Stimulated activated naive CD8-positive, alpha-beta T cell treated with anti-CD3 and anti-CD28 coated beads, Interleukin-15, amount 100 ng/mL, for 72 hours (primary cell): ENCODE measurements around the gene SENP3.

Source experiments
- ATAC-seq: fragments of 150-1000 bp; cut with Tn5 transposase; 2 replicates; pipeline ENCODE4 v1.10.0; 2021; ENCODE audit warnings: mild to moderate bottlenecking, moderate library complexity
- DNase-seq, 2 donors: peaks; one replicate each; pipeline ENCODE4 v3.0.0; 2021 to 2022
- H3K27ac Mint-ChIP-seq, 2 donors: one replicate each; pipeline ENCODE4 v1.8.0; 2022; ENCODE audit warnings: mild to moderate bottlenecking in 2 of 2, mixed read lengths in 2 of 2, moderate library complexity in 2 of 2
- H3K27me3 Mint-ChIP-seq: one replicate; pipeline ENCODE4 v1.8.0; 2022; ENCODE audit warnings: mixed read lengths
- H3K4me1 Mint-ChIP-seq: one replicate; pipeline ENCODE4 v1.8.0; 2022; ENCODE audit warnings: mild to moderate bottlenecking, mixed read lengths
- H3K4me3 Mint-ChIP-seq, 2 donors: one replicate each; pipeline ENCODE4 v1.8.0; 2022; ENCODE audit warnings: mild to moderate bottlenecking in 2 of 2, mixed read lengths in 2 of 2, moderate library complexity in 1 of 2
- H3K9me3 Mint-ChIP-seq, 2 donors: one replicate each; pipeline ENCODE4 v1.8.0; 2022; ENCODE audit warnings: mixed read lengths in 2 of 2

Gene SENP3

DNA sequence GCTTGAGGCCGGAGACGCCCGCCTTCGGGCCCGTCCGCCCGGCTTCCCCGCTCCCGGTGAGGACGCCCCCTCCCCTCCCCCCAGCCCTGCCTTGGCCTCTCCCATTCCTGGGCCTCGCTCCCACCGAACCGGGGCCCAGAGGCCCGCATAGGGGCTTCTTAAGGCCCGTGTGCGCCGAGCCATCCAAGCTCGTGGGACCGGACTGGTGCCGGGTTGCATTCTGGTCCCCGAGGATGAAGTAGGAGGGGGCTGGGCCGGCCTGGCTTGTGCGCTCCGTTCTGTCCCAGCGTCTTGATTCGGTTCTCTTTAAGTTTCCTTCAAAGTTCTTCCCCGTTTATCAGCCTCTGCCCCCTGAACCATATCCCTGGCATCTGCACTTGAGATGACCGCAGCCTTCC lies 488 bp downstream of the SENP3 start:
- peak; percentile 9 for ATAC-seq
- no peak for DNase-seq
- H3K4me3 Mint-ChIP-seq, result peak overlapping the region; percentile 98 to 99
- H3K27me3 Mint-ChIP-seq, result no peaks in the 10 kb centered on the region
- peaks cover 75% of the 10 kb centered on the region for H3K4me1 Mint-ChIP-seq
- no peaks in the 10 kb centered on the region for H3K9me3 Mint-ChIP-seq
- H3K27ac Mint-ChIP-seq, result peak overlapping the region; percentile 93 to 98

DNA sequence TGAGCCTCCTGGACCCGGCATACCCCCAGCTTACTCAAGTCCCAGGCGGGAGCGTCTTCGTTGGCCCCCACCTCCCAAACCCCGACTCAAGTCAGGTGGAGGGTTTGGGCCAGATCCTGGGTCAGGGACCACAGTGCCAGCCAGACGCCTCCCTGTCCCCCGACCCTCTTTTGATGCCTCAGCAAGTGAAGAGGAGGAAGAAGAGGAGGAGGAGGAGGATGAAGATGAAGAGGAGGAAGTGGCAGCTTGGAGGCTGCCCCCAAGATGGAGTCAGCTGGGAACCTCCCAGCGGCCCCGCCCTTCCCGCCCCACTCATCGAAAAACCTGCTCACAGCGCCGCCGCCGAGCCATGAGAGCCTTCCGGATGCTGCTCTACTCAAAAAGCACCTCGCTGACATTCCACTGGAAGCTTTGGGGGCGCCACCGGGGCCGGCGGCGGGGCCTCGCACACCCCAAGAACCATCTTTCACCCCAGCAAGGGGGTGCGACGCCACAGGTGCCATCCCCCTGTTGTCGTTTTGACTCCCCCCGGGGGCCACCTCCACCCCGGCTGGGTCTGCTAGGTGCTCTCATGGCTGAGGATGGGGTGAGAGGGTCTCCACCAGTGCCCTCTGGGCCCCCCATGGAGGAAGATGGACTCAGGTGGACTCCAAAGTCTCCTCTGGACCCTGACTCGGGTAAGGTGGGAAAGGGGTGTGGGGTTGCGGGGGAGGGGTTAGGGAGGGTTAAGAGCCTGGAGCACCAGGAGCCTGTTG lies 1.6 kb downstream of the SENP3 start:
- H3K4me3 Mint-ChIP-seq, result peak overlapping the region; percentile 98 to 99
- H3K9me3 Mint-ChIP-seq, result no peaks in the 10 kb centered on the region
- DNase-seq (no peak), ATAC-seq (no peak)
- peaks cover 66% of the 10 kb centered on the region for H3K4me1 Mint-ChIP-seq
- H3K27ac Mint-ChIP-seq, result peak overlapping the region in 1 of 2 donors; percentile 93
- H3K27me3 Mint-ChIP-seq, result no peaks in the 10 kb centered on the region

DNA sequence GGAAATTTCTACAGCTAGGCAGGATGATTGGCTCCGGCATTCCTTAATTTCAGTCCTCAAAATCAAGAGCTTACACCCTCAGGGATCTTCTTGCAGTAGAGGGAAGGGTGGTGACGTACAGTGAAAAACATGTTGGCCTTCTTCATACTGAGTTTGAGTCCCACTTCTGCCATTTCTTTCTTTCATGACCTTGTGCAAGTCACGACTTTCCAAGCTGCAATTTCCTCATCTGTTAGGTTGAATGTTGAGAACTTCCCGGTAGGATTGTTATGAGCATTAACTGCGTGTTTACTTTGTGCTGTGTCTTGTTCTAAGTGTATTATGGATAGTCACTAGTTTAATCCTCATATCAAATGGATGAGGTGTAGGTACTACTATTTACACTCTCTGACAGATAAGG lies 7.9 kb downstream of the SENP3 start:
- Mint-ChIP-seq H3K27me3 (no peaks in the 10 kb centered on the region), H3K4me1 (peaks cover 64% of the 10 kb centered on the region), H3K27ac (no peak overlapping the region), H3K9me3 (no peaks in the 10 kb centered on the region), H3K4me3 (no peak overlapping the region)
- no peak for ATAC-seq
- DNase-seq, result no peak

DNA sequence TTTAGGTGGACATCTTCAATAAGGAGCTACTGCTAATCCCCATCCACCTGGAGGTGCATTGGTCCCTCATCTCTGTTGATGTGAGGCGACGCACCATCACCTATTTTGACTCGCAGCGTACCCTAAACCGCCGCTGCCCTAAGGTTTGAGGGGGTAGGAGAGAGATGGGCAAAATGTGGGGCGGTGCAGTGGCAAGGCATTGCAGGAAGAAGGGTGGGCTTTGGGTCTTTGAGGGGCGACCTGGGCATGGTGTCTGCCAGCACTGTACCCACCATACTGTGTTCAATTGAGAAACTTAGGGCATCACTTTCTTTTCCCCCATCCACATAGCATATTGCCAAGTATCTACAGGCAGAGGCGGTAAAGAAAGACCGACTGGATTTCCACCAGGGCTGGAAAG lies 8.6 kb downstream of the SENP3 start:
- no peak for DNase-seq
- Mint-ChIP-seq H3K27me3 (no peaks in the 10 kb centered on the region), H3K4me1 (peaks cover 64% of the 10 kb centered on the region), H3K9me3 (no peaks in the 10 kb centered on the region), H3K27ac (no peak overlapping the region), H3K4me3 (no peak overlapping the region)
- no peak for ATAC-seq

DNA sequence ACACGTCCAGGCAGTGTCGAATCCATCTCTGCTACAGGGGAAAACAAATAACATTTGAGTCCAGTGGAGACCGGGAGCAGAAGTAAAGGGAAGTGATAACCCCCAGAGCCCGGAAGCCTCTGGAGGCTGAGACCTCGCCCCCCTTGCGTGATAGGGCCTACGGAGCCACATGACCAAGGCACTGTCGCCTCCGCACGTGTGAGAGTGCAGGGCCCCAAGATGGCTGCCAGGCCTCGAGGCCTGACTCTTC lies 10.5 kb downstream of the SENP3 start:
- no peak for DNase-seq
- ATAC-seq, result no peak
- H3K9me3 Mint-ChIP-seq, result no peaks in the 10 kb centered on the region
- no peaks in the 10 kb centered on the region for H3K27me3 Mint-ChIP-seq
- H3K4me1 Mint-ChIP-seq, result peaks cover 78% of the 10 kb centered on the region
- peak overlapping the region; percentile 100 for H3K27ac Mint-ChIP-seq
- H3K4me3 Mint-ChIP-seq, result peak overlapping the region; percentile 98 to 99

DNA sequence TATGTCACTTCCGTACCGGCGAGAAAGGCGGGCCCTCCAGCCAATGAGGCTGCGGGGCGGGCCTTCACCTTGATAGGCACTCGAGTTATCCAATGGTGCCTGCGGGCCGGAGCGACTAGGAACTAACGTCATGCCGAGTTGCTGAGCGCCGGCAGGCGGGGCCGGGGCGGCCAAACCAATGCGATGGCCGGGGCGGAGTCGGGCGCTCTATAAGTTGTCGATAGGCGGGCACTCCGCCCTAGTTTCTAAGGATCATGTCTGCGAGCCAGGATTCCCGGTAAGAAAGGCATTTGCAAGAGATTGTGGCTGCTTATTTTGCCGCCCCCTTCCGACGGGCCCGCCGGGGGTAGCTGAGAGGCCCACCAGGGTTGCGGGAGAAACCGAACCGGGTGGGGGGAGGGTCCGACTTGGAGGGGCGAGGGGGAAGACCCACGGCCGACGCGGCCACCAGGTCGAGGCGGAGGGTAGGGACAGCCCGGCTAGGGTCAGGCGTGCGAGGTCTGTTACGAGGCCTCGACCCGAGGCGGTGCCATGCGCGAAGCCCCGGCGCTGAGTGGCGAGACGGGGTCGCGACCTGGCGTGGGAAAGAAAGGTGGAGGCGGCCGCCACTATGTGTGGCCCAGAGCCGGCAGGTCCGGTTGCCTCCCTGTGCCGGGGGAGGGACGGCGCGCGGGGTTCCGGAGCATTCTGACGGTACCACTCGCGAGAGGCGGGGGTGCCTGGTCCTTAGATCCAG lies 11.0 kb downstream of the SENP3 start:
- peaks cover 83% of the 10 kb centered on the region for H3K4me1 Mint-ChIP-seq
- ATAC-seq, result peak; percentile 88

DNA sequence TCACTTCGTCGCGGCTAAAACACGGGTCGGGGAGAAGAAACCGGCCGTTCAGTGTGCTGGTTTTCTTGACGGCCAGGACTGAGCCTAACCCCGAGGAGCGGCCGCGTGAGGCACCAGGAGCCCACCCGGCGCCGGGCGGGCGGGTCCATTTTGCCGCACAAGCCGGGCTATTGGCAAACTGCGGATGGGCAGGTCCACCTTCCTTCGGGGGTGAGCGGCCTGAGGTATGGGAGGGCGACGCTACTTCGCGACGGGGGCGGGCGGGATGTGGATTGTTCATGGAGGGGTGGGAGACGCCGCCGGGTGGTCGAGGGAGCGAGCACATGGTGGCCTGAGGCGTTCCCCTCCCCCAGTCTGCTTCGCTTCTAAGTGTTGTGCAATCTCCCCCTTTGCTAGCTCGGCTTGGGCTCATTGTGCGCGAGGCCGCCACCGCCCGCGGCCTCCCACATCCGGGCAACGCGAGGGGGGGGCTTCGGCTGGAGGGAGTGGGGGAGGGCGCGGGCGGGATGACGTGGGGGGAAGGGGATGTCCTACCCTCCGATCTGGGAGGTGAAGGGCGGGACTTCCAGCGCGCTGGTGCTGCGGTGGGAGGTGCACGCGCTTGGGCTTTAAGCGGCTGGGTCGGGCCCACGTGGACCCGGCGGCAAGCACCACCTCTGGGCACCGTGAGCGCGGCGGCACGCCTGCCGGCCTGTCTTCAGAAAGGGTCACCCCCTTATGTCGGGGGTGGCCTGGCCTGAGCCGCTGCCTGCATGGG lies 11.8 kb downstream of the SENP3 start:
- H3K4me3 Mint-ChIP-seq, result peak overlapping the region; percentile 98 to 99
- H3K27ac Mint-ChIP-seq, result peak overlapping the region; percentile 100
- H3K4me1 Mint-ChIP-seq, result peaks cover 87% of the 10 kb centered on the region
- ATAC-seq (peak; percentile 64), DNase-seq (peak; percentile 88 to 92)
- H3K9me3 Mint-ChIP-seq, result no peaks in the 10 kb centered on the region
- H3K27me3 Mint-ChIP-seq, result no peaks in the 10 kb centered on the region

More for the DNA sequence above, 11.0 kb downstream of the SENP3 start:
- H3K9me3 Mint-ChIP-seq, result no peaks in the 10 kb centered on the region
- H3K27ac Mint-ChIP-seq, result peak overlapping the region; percentile 100
- peak; percentile 100 for DNase-seq
- peak overlapping the region; percentile 98 to 99 for H3K4me3 Mint-ChIP-seq
- no peaks in the 10 kb centered on the region for H3K27me3 Mint-ChIP-seq

DNA sequence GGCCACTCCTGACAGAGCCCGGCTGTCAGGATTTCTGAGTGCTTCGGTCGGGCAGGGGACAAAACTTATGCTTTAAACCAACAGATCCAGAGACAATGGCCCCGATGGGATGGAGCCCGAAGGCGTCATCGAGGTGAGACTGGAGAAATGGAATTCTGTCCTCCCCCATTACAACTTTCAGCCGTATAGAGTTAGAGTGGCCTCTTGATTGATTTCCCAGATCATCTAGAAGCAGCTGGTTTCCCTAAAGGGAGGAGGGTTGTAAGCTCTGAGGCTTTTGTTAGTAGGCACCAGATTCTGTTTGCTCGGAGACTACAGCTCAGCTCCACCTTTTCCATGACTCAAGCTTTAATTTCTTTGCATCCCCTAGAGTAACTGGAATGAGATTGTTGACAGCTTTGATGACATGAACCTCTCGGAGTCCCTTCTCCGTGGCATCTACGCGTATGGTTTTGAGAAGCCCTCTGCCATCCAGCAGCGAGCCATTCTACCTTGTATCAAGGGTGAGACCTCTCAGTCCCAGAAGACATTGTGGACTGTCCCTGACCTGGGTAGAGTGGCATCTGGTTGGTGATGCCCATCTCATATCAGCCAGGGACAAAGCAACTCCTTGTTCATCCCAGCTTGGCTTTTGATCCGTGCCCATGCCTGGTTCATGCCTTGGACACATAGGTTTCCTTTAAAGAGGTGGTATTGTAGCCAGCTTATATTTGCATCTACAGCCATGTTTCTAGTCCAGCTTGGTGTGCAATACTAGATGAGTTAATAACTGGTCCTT lies 12.6 kb downstream of the SENP3 start:
- Mint-ChIP-seq H3K4me3 (peak overlapping the region; percentile 98 to 99), H3K9me3 (no peaks in the 10 kb centered on the region), H3K27ac (peak overlapping the region; percentile 20 to 100), H3K4me1 (peaks cover 91% of the 10 kb centered on the region), H3K27me3 (no peaks in the 10 kb centered on the region)
- ATAC-seq (no peak), DNase-seq (no peak)

DNA sequence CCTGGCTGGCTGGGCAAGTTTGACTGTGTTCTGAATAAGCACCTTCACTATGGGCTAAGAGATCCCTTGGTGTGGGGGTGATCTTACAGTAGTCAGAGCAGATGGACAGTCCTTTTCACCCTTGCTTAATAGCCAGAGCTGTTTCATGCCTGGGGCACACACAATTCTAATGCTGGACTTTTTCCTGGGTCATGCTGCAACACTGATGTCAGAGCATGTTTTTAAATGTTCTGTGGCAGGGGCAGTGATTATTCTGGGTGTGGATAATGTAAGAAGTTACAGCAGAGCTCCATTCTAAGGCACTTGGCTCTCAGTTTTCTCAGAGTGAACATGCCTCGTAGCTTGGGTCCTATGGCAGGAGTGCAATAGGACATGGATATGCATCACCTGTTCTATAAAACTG lies 13.8 kb downstream of the SENP3 start:
- Mint-ChIP-seq H3K4me3 (peak overlapping the region; percentile 98 to 99), H3K27ac (peak overlapping the region in 1 of 2 donors; percentile 89), H3K9me3 (no peaks in the 10 kb centered on the region), H3K27me3 (no peaks in the 10 kb centered on the region), H3K4me1 (peaks cover 97% of the 10 kb centered on the region)
- no peak for ATAC-seq
- DNase-seq, result no peak

DNA sequence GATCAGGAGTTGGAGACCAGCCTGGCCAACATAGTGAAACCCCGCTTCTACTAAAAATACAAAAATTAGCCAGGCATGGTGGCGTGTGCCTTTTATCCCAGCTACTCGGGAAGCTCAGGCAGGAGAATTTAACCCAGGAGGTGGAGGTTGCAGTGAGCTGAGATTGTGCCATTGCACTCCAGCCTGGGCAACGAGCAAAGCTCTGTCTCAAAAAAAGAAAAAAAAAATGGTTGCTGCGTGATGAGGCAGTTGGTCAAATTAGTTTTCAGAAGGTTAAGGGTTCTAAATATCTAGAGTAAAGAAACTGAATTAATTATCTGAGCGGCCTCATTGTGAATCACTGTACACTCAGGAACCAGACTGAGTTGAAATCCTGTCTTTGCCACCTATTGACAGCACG lies 14.2 kb downstream of the SENP3 start:
- Mint-ChIP-seq H3K27ac (peak overlapping the region in 1 of 2 donors; percentile 89), H3K9me3 (no peaks in the 10 kb centered on the region), H3K4me3 (peak overlapping the region; percentile 98 to 99), H3K4me1 (peaks cover 97% of the 10 kb centered on the region), H3K27me3 (no peaks in the 10 kb centered on the region)
- no peak for DNase-seq
- no peak for ATAC-seq

DNA sequence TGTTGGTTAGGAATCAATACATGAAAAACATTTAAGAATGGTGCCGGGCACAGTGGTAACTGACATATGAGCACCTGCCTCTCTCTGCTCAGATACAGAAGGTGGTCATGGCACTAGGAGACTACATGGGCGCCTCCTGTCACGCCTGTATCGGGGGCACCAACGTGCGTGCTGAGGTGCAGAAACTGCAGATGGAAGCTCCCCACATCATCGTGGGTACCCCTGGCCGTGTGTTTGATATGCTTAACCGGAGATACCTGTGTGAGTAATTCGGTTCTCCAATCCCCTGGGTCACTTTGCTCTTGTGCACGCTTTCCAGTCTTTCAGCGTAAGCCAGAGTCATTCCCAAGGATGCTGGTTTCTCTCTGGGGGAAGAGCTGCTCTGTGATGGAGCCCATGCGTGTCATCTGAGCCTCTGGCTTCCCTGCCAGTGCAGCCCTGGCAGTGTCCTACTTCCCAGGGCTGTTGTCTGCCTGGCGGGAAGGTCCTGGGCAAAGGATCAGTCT lies 14.8 kb downstream of the SENP3 start:
- H3K27me3 Mint-ChIP-seq, result no peaks in the 10 kb centered on the region
- peaks cover 97% of the 10 kb centered on the region for H3K4me1 Mint-ChIP-seq
- ATAC-seq, result no peak
- H3K4me3 Mint-ChIP-seq, result peak overlapping the region; percentile 23 to 48
- no peak for DNase-seq
- peak overlapping the region in 1 of 2 donors; percentile 89 for H3K27ac Mint-ChIP-seq
- H3K9me3 Mint-ChIP-seq, result no peaks in the 10 kb centered on the region

DNA sequence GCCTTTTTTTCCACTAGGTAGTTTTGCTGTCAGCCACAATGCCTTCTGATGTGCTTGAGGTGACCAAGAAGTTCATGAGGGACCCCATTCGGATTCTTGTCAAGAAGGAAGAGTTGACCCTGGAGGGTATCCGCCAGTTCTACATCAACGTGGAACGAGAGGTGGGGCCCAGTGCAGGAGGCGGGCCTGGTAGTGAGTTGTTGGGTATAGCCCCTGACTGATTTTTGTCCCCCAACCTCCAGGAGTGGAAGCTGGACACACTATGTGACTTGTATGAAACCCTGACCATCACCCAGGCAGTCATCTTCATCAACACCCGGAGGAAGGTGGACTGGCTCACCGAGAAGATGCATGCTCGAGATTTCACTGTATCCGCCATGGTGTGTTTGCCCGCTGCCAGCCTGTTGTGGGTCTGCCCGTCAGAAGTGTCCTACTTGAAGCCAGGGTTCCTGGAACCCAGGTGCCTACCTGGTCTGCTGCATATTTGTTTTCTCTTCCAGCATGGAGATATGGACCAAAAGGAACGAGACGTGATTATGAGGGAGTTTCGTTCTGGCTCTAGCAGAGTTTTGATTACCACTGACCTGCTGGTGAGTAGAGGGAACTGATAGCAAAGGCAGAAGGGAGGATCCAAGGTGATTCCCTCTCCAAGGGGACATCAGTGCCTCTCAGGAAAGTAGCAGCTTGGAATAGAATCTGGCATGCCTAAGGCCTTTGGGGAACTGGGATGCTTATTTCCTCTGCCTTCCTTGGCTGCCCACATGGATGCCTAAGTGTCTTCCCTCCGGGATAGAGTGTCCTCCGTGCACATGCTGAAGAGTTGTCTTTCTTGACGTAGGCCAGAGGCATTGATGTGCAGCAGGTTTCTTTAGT lies 15.8 kb downstream of the SENP3 start:
- Mint-ChIP-seq H3K4me1 (peaks cover 97% of the 10 kb centered on the region), H3K4me3 (peak overlapping the region in 1 of 2 donors; percentile 35), H3K9me3 (no peaks in the 10 kb centered on the region), H3K27me3 (no peaks in the 10 kb centered on the region), H3K27ac (peak overlapping the region in 1 of 2 donors; percentile 90)
- no peak for DNase-seq
- no peak for ATAC-seq

DNA sequence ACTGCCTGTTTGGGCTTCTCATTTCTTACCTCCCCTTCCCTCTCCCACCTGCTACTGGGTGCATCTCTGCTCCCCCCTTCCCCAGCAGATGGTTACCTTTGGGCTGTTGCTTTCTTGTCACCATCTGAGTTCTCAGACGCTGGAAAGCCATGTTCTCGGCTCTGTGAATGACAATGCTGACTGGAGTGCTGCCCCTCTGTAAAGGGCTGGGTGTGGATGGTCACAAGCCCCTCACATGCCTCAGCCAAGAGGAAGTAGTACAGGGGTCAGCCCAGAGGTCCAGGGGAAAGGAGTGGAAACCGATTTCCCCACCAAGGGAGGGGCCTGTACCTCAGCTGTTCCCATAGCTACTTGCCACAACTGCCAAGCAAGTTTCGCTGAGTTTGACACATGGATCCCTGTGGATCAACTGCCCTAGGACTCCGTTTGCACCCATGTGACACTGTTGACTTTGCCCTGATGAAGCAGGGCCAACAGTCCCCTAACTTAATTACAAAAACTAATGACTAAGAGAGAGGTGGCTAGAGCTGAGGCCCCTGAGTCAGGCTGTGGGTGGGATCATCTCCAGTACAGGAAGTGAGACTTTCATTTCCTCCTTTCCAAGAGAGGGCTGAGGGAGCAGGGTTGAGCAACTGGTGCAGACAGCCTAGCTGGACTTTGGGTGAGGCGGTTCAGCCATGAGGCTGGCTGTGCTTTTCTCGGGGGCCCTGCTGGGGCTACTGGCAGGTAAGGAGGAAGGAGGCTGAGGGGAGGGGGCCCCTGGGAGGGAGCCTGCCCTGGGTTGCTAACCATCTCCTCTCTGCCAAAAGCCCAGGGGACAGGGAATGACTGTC lies 17.5 kb downstream of the SENP3 start, which contains the start of gene CD68:
Gene CD68, plus strand, starts transcription at position 638 of the 833 bp plus-strand sequence. Its CDS starts 40 bp downstream, at position 678.
- H3K4me1 Mint-ChIP-seq, result peaks cover 94% of the 10 kb centered on the region
- H3K9me3 Mint-ChIP-seq, result no peaks in the 10 kb centered on the region
- no peaks in the 10 kb centered on the region for H3K27me3 Mint-ChIP-seq
- peak within 1 kb of the TSS; percentile 61 to 86 for H3K4me3 Mint-ChIP-seq
- peak; percentile 85 for ATAC-seq
- DNase-seq, result peak; percentile 62 to 84
- H3K27ac Mint-ChIP-seq, result peak within 1 kb of the TSS; percentile 89 to 95
